HTR-8/SVneo (cell line): Measurements from ENCODE around the gene TBCC.
"Not testable (repeated sequence)": the region's sequence is repeated elsewhere in the genome, so short reads cannot be mapped to it uniquely, and the experiment has no call there.

Experiments used
- DNase-seq: peaks from one replicate; pipeline ENCODE4 v3.0.0; 2011; ENCODE audit warnings: low spot score, mixed read lengths; ENCODE audit not compliant: insufficient read length
- FAIRE-seq: peaks from 2 replicates; lab custom pipeline; 2011; peaks lifted over from hg19 to GRCh38; lab: Jason Lieb, UNC

Gene TBCC

DNA sequence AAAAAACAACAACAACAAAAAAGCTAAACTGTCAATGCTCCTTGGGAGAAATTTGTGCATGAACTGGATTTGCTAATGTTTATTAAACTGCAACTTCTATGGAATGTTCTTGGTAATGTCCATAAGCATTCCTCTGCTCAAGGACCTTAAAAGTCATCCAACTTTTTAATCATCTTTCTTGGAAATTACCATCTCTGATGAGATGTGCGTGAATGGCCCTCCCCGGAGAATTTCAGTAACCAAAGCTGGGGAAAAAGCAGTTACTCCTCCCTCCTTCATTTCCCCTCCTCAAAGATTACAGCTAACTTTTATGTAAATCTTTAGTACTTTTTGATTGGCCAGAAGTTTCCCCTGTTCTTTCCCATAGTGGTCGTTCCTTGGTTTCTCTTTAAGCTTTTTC lies 5.2 kb downstream of the TBCC start:
- FAIRE-seq (no peak), DNase-seq (no peak)

DNA sequence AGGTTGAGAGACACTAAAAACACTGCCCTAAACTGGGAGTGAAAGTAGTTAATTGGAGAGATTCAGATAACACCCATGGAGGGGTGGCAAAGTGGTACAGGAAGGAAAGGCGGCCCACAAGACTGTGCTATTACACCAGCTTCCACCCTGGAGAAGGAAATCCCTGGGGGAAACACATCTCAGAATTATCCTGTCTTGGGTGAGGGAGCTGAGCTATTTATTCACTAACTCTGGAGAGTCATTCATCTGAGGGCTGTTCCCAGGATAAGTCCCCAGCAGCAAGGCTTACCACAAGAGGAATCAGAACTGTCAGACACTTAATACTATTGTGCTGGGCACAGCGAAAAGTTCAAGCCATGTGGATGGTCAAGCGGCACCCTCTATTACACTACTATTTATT lies 9.9 kb downstream of the TBCC start:
- FAIRE-seq: no peak
- DNase-seq: no peak

DNA sequence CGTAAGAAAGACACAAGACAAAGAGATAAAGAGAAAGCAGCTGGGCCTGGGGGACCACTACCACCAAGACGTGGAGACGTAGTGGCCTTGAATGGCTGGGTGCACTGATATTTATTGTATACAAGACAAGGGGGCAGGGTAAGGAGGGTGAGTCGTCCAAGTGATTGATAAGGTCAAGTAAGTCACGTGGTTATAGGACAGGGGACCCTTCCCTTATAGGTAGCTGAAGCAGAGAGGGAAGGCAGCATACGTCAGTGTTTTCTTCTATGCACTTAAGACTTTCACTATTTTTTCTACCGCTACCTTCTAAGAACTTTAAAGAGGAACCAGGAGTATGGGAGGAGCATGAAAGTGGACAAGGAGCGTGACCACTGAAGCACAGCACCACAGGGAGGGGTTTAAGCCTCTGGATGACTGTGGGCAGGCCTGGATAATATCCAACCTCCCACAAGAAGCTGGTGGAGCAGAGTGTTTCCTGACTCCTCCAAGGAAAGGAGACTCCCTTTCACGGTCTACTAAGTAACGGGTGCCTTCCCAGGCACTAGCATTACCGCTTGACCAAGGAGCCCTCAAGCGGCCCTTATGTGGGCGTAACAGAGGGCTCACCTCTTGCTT lies 11.9 kb downstream of the TBCC start:
- DNase-seq, FAIRE-seq: not testable (repeated sequence)

DNA sequence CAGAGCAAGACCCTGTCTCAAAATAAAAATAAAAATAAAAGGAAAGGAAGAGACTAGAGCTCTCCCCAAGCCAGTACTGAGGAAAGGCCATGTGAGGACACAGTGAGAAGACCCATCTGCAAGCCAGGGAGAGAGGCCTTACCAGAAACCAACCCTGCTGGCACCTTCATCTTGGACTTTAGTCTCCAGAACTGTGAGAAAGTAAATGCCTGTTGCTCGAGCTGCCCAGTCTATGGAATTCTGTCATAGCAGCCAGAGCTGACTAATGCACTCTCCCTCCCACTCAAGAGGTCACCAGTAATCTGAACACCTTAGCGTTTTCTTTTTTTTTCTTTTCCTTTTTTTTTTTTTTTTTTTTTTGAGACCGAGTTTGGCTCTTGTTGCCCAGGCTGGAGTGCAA lies 16.2 kb downstream of the TBCC start:
- DNase-seq (no peak), FAIRE-seq (no peak)

DNA sequence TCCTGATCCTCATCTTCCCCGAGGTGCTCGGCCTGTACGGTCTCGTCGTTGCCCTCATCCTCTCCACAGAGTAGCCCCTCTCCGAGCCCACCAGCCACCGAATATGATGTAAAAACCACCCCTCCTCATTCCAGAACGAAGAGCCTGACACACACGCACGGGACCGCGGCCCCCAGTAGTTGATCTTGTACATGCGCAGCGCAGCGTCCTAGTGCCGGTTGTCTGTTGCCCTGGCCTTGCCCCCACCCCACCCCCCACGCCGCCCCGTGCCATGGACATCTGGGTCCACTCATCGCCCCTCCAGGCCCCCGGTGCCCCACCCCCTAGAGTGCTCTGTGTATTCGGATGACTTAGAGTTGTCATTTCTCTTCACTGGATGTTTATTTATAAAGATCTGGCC lies 18.3 kb downstream of the TBCC start:
- DNase-seq (no peak), FAIRE-seq (no peak)

DNA sequence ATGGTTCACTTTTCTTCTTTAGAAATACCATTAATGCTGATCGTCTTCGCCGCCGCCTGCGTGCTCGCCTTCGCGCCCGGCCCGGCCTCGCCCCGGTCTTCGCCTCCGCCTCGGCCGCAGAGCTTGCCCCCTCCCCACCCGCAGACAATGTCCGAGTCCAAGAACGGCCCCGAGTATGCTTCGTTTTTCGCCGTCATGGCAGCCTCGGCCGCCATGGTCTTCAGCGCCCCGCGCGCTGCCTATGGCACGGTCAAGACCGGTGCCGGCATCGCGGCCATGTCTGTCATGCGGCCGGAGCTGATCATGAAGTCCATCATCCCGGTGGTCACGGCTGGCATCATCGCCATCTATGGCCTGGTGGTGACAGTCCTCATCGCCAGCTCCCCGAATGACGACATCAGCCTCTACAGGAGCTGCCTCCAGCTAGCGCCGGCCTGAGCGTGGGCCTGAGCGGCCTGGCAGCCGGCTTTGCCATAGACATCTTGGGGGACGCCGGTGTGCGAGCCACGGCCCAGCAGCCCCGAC lies 18.8 kb downstream of the TBCC start:
- DNase-seq (no peak), FAIRE-seq (no peak)

DNA sequence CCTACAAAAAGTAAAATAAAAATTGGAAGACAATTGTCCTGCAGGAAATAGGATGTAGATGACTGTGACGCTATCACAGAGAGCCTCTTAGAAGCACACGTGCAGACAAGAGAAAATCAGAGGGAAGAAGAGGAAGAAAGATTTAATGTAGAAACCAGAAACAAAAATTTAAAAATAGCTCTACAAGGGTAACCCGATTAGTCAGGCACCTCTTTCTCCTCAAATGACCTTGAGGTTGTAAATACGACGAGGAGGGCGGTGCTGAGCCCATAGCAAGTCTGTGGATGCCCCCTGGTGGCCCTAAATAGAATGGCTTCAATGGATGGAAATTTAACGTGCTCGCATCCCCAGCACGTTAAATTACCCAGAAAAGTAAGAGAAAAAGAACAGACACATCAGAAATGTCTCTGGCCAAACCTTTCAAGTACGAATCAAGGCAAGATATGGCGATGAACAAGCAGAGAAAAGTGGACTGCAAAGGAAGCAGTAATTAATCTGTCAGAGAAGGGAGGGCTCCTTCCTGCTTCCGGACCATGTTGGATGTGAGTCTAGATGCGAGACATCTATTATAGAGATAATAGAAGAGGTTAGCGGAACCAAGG lies 19.3 kb downstream of the TBCC start:
- DNase-seq (peak; percentile 77), FAIRE-seq (peak; percentile 40)

DNA sequence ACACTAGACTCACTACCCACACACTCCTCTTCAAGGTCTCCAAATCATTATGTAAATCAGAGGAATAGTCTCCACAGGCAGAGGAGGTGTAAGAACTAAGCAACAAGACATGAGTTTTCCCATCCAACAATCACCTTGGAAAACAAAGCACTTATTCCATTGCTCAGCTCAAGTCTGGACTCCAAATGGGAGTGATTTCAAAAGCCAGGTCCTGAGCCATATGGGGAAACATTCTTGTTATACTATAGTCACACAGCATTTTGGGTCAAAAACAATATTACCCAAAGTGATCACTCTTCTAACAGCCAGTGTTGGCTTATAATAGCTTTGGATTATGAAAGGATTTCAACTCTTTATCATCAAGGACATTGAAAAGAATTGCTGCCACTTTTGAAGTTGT lies 19.9 kb downstream of the TBCC start:
- DNase-seq: no peak

DNA sequence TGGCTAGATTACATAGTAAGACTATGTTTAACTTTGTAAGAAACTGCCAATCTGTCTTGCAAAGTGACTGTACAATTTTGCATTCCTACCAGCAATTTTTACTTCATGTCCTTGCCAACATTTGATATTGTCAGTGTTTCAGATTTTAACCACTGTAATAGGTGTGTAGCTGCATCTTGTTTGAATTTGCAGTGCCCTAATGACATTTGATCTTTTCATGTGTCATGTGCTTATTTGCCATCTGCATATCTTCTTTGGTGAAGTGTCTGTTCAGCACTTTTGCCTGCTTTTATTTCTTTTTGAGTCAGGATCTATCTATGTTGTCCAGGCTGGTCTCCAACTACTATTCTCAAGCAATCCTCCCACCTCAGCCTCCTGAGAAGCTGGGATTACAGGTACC lies 21.1 kb downstream of the TBCC start:
- FAIRE-seq (no peak), DNase-seq (no peak)

More for the DNA sequence above, 19.9 kb downstream of the TBCC start:
- FAIRE-seq: no peak

DNA sequence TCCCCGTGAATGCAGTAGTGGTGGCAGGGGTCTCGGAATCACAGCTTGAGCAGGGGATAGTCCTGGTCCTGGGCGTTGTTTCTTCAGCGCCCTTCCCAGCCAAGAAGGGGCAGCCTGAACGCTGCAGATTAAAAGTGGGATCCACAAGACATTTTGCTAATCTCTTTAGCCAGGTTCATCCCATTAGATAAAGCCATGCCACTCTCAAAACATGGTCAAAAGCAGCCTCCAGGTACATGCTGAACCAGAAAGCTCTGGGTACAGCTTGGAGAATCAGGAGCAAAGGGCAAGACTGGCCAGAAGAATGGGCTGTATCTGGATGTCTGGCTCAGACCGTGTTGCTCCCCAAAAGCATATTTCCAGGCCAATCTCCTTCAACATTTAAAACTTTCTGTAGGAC lies 23.4 kb downstream of the TBCC start, which contains the start of gene PRPH2:
Gene PRPH2, minus strand, starts transcription at position 101 of the 400 bp plus-strand sequence. CDS start 263 bp downstream, outside the sequence.
- FAIRE-seq (no peak), DNase-seq (no peak)

DNA sequence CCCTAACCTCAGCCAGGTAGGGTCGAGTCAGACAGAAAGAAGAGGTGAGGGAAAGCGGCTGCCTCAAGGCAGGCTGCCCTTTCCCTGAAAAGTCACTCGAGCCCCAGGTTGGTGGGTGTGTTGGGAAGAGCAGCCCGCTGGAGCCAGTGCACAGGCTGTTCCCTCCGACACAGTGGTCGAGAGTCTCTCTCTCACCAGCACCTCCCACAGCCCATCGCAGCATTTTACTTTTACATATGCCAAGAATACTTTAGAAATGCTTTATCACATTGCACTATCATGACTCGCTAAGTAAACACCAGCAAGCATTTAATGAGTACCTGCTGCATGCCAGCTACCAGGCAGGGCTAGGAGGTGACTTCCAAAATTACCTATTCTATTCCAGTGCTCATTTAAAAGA lies 25.2 kb downstream of the TBCC start:
- DNase-seq (no peak), FAIRE-seq (peak; percentile 36)

DNA sequence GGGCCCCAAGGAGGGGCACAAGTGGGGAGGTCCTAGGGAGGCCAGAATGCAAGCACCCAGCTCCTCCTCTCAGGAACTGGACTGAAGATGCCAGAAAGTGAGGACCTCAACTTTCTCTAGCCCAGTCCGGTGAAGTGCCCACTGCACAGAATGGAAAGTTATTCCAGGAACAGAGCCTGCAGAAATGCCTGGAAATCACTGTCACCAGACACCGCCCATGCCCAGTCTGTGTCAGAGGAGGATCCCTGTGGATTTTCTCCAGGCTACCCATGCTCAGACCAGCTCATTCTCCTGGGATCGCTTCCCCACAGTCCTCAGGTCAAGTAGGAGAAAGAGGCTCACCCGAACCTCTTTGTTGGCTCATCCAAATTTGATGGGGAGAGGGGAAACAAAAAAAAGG lies 30.0 kb downstream of the TBCC start:
- DNase-seq: no peak
- no peak for FAIRE-seq

DNA sequence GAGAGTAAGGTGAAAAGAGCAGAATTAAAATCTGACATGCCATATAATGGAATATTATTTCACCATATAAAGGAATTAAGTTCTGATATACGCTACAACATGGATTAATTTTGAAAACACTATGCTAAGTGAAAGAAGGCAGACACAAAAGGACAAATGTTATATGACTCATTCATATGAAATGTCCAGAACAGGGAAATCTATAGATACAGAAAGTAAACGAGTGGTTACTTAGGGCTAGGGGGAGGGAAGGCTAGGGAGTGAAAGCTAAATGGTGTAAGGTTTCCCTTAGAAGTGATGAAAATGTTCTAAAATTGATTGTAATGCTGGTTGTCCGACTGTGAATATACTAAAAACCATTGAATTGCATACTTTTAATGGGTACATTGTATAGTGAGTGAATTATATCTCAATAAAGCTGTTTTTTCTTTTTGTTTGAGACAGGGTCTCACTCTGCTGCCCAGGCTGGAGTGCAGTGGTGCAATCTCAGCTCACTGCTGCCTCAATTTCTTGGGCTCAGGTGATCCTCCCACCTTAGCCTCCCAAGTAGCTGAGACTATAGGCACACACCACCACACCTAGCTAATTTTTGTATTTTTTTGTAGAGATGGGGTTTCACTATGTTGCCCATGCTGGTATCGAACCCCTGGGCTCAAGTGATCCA lies 31.7 kb downstream of the TBCC start:
- no peak for FAIRE-seq
- no peak for DNase-seq

DNA sequence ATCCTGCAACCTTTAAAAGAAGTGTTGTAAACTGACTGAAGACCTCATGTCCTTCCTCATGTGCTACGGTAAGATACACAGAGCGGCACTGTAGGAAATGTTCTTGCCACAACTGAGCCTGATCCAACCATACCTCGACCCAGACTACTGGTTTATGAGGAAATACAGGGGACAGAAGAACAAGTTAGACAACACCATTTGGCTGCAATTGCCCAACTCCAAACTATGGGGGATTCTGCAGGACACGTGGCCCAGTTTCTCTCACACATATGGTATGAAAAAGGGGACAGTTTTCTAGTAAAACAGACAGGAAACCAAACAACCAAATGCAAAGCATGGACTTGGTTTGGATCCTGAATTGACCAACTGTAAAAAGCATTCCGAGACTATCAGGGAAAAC lies 34.0 kb downstream of the TBCC start:
- FAIRE-seq: no peak
- DNase-seq: no peak

DNA sequence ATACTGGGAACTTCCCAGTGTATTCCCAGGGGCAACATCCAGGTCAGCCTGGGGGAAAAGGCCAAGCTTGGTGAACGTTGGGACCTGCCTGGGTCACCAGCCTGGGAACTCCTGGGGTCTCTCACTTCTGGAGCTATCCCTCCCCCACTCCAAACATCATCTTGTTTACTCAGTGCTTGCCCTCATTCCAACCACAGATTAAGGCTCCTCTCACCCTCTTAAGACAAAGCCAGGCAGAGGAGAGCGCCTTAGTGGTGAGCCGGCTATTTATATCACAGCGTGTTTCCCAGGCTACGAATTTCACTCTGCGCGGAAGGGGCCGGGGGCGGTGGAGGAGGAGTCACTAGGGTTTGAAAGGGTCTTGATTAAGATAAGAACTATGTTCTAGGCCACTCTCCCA lies 35.6 kb downstream of the TBCC start:
- no peak for DNase-seq
- no peak for FAIRE-seq

DNA sequence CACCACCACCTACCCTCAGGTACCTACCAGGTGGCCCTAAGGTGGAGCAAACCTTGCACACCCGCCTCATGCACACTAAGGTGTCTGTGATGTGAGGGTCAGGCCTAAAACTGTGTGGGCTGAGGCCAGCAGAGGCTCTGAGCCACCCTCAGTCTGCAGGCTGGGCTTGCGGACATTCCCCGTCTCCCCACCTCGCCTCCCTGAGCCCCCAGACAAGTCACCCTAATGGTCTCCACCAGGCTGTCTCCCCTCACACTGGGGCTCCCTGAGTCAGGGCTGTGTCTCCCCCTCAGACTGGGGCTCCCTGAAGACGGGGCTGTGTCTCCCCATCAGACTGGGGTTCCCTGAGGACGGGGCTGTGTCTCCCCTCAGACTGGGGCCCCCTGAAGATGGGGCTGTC lies 36.0 kb downstream of the TBCC start:
- DNase-seq (no peak), FAIRE-seq (no peak)

DNA sequence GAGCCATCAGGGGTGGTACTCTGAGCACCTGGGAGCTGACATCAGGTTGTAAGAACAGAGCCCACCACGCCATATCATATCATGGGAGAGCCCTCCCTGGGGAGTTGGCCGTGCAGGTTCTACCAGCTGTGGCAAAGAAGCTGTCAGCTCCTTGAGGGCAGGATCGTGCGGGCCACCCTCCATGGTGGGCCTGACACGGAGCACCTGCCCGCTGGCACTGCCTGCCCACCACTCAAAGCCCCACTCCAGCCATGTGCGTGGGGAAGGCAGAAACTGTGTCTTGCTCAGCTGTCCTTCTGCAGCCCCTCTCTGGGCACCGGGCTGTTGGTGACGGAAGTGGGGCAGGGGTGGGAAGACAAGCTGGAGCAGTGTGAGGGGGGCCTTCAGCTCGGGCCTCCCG lies 37.8 kb downstream of the TBCC start:
- FAIRE-seq (no peak), DNase-seq (no peak)

DNA sequence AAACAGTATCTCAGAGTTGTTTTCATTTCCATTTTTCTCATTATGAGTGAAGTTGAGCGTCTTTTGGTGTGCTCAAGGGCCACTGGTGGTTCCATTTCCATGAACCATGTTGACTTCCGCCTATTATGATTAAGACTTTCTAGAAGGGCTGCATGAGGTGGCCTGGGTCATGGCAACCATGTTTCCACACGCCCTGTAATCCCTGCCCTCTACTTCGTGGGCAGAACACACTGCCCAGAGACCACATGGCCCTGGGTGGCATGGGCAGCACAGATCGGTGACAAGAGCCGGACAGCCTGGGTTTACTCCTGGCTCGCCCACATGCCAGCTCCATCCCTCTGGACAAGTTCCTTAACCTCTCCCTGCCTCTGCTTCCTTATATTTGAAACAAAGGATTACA lies 38.3 kb downstream of the TBCC start:
- no peak for FAIRE-seq
- DNase-seq: no peak

DNA sequence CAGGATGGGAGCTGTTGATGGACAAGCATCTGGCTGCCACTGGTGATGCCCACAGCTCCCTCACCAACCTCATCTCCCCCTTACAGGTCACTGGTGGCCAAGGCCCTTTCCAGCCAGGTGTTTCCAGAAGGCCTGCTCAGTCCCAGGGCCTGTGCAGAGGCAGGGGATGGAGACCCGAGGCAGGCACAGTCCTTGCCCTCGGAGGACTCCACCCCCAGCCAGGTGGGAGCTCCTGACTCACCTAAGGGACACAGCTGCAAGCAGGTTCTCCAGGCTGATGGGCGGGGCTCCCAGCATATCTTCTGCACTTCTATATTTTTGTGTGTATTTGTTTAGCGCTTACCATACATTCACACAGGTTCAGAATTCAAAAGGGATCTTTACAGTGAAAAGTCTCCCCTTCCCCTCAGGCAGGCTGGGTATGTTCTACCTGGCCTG lies 40.9 kb downstream of the TBCC start:
- DNase-seq: no peak
- no peak for FAIRE-seq

DNA sequence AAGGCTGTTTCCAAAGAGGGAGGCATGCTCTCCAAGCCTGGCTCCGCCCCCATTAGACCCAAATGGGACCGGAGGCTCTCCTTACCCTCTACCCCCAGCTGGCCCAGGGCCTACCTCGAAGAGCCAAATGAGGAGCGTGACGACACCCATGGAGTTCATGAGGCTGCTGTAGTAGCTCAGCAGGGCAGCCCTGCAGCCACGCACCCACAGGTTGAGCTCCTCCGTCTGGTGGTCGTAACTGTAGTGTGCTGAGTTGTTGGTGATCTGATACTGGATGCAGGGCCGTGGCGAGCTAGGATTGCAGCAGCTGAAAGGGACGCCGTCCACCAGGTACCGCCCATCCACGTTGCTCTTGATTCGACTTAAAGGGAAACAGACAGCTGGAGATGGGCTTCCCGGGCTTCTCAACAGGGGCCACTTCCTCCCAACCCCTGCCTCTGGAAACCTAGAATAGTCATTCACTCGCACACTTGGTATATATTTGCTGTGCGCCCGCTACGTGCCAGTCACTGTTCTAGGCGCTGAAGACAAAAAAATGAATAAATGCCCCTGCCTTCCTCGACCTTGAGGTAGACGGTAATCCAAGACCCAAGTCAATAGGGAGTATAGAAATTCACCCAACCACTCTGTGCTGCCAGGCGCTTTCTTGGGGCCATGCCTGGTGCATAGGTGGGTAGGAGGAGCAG lies 41.5 kb downstream of the TBCC start:
- DNase-seq (no peak), FAIRE-seq (no peak)

DNA sequence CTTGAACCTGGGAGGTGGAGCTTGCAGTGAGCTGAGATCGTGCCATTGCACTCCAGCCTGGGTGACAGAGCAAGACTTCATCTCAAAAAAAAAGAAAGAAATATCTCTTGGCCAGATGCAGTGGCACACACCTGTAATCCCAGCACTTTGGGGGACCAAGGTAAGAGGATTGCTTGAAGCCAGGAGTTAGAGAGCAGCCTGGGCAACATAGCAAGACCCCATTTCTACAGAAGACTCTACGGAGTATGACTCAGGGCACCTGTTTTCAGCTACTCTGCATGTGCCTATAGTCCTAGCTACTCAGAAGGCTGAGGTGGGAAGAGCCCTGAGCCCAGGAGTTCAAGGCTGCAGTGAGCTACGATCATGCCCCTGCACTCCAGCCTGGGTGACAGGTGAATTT lies 43.1 kb downstream of the TBCC start:
- not testable (repeated sequence) for DNase-seq, FAIRE-seq
